Measurements from ENCODE around the gene PAPLN.

PAPLN gene

GRCh38 chr14:73255005-73255400 lies 17.7 kb downstream of the PAPLN start:
- H3K4me3 ChIP-seq (ENCODE audit: low read depth, low read length), result no peak overlapping the region
- TF ChIP-seq CTCF (IDR thresholded peaks at IDR 0.05; ENCODE audit: borderline replicate concordance, insufficient read depth, low read depth, low read length), result no peak

DNA sequence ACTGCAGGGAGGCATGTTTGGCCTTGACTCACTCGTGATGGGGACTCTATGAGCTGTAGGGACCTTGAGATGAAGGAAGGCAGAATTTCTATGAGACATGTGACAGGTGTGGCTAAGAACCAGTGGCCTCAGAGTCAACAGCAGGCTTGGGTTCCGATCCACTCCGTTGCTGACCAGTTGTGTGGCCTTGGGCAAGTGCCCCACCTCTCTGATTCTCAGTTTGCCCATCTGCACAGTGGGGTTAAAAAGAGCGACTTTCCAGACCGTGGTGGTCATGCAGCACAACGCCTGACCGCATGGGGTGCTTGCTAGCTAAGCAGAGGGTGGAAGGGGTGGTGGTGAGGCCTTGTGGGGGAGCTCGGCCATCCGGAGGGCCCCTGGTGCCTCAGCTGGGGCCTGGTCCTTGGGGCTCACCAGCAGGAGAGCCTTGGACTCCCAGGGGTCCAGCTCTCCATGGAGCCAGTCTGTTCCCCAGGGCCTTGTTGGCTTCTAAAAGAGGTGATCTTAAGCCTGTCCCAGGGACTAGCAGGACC lies 18.5 kb downstream of the PAPLN start:
- TF ChIP-seq CTCF (IDR thresholded peaks at IDR 0.05; ENCODE audit: borderline replicate concordance, insufficient read depth, low read depth, low read length), result no peak
- H3K4me3 ChIP-seq (ENCODE audit: low read depth, low read length), result no peak overlapping the region

- TF ChIP-seq CTCF (IDR thresholded peaks at IDR 0.05; ENCODE audit: borderline replicate concordance, insufficient read depth, low read depth, low read length), result no peak
Observed at GRCh38 chr14:73258076-73258475, 20.8 kb downstream of the PAPLN start.

GRCh38 chr14:73258845-73259611 lies 21.7 kb downstream of the PAPLN start:
- H3K4me3 ChIP-seq (ENCODE audit: low read depth, low read length), result no peak overlapping the region
- TF ChIP-seq CTCF (IDR thresholded peaks at IDR 0.05; ENCODE audit: borderline replicate concordance, insufficient read depth, low read depth, low read length), result no peak

More at GRCh38 chr14:73258076-73258475, 20.8 kb downstream of the PAPLN start:
- no peak overlapping the region for H3K4me3 ChIP-seq (ENCODE audit: low read depth, low read length)

DNA sequence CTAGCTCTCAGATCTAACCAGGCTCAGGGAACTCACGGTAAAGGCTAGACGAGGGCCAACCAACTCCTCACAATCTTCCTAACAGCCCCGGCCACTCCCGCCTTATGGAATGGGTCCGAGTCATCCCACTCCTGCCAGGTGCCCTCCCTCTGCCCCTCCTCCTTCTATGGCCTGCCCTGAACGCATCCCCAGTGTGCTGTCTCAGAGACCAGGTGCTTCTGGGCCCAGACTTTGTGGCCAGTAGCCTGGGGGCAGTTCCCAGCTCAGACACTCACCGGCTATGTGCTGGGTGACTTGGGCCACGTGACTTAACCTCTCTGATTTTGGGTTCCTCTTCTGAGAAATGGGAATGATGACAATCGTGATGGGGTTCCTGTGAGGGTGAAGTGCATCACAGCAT lies 22.5 kb downstream of the PAPLN start:
- no peak for TF ChIP-seq CTCF (IDR thresholded peaks at IDR 0.05; ENCODE audit: borderline replicate concordance, insufficient read depth, low read depth, low read length)
- H3K4me3 ChIP-seq (ENCODE audit: low read depth, low read length), result no peak overlapping the region

GRCh38 chr14:73260574-73260973 lies 23.3 kb downstream of the PAPLN start:
- no peak for TF ChIP-seq CTCF (IDR thresholded peaks at IDR 0.05; ENCODE audit: borderline replicate concordance, insufficient read depth, low read depth, low read length)
- no peak overlapping the region for H3K4me3 ChIP-seq (ENCODE audit: low read depth, low read length)

GRCh38 chr14:73261075-73261474 lies 23.8 kb downstream of the PAPLN start:
- TF ChIP-seq CTCF (IDR thresholded peaks at IDR 0.05; ENCODE audit: borderline replicate concordance, insufficient read depth, low read depth, low read length), result no peak
- no peak overlapping the region for H3K4me3 ChIP-seq (ENCODE audit: low read depth, low read length)

All from GM12875 (cell line).